Suprapubic skin (tissue), 4 donors: Measurements from ENCODE around the gene COQ10A. TPM values are rescaled to one million over a fixed set of nuclear protein-coding genes. Genes with fewer than 3 reads are reported as not detected.

Experiments used
- DNase-seq, 2 donors: peaks; one replicate each; pipeline ENCODE4 v3.0.0-alpha.2; 2019; ENCODE audit warnings: low spot score in 2 of 2
- H3K27ac ChIP-seq: fragments of 200-600 bp; sonication (generic); one replicate; pipeline ENCODE4 v1.5.1; 2019
- H3K27me3 ChIP-seq: fragments of 200-600 bp; sonication (generic); one replicate; pipeline ENCODE4 v1.5.1; 2019
- H3K36me3 ChIP-seq: fragments of 200-600 bp; sonication (generic); one replicate; pipeline ENCODE4 v1.5.1; 2019
- H3K4me1 ChIP-seq: fragments of 200-600 bp; sonication (generic); one replicate; pipeline ENCODE4 v1.5.1; 2019
- H3K4me3 ChIP-seq: fragments of 200-600 bp; sonication (generic); one replicate; pipeline ENCODE4 v1.5.1; 2019; ENCODE audit warnings: mild to moderate bottlenecking
- H3K9me3 ChIP-seq: fragments of 200-600 bp; sonication (generic); one replicate; pipeline ENCODE4 v1.5.1; 2019
- CTCF ChIP-seq, 2 donors: fragments of 200-600 bp in 1 of 2; fragments of 450-650 bp in 1 of 2; sonication (generic) in 1 of 2; IDR thresholded peaks; one replicate each; pipeline ENCODE4 v1.5.1; 2016 to 2019; ENCODE audit warnings: antibody characterized with exemption in 2 of 2, mild to moderate bottlenecking in 1 of 2, moderate library complexity in 1 of 2
- EP300 ChIP-seq: sonication (generic); formaldehyde crosslinking; IDR thresholded peaks from one replicate; pipeline ENCODE4 v1.6.1; 2017; ENCODE audit warnings: antibody characterized with exemption
- POLR2A ChIP-seq, 2 donors: fragments of 450-650 bp; IDR thresholded peaks; one replicate each; pipeline ENCODE4 v1.6.1; 2017; ENCODE audit warnings: antibody characterized with exemption in 2 of 2, mild to moderate bottlenecking in 2 of 2, moderate library complexity in 2 of 2
- POLR2AphosphoS5 ChIP-seq, 3 donors: sonication (generic); formaldehyde crosslinking; IDR thresholded peaks; one replicate each; pipeline ENCODE4 v1.6.1; 2017; ENCODE audit warnings: antibody characterized with exemption in 3 of 3
- WGBS: methylation state at CpG from one replicate; pipeline ENCODE4 v1.1.5; 2018; 5-methylcytosine and 5-hydroxymethylcytosine counted together
- total RNA-seq, 4 donors: library from RNA; depleted of rRNA; stranded (reverse); fragments of >200 nt; gene quantifications; one replicate each; pipeline ENCODE4 v1.1.0, GENCODE V29; 2016

The COQ10A gene
- total RNA-seq, 4 donors from 2014 or later, result 3.4 to 17.0 (median 7.6) TPM

GRCh38 chr12:56255671-56256070, 11.1 kb upstream of the COQ10A start:
- TF ChIP-seq CTCF (IDR thresholded peaks at IDR 0.05) (no peak), POLR2AphosphoS5 (IDR thresholded peaks at IDR 0.05) (no peak), EP300 (no peak), POLR2A (IDR thresholded peaks at IDR 0.05) (no peak)

GRCh38 chr12:56256326-56256960, 10.3 kb upstream of the COQ10A start:
- H3K9me3 ChIP-seq, result no peaks in the 10 kb centered on the region
- WGBS, result 47% methylated on average over 3 of the region's 4 CpGs
- DNase-seq, result no peak
- no peak for TF ChIP-seq POLR2A (IDR thresholded peaks at IDR 0.05)
- TF ChIP-seq EP300, result no peak
- TF ChIP-seq POLR2AphosphoS5 (IDR thresholded peaks at IDR 0.05), result no peak
- TF ChIP-seq CTCF (IDR thresholded peaks at IDR 0.05), result no peak
- peak overlapping the region; percentile 79 for H3K4me3 ChIP-seq
- H3K27me3 ChIP-seq, result no peaks in the 10 kb centered on the region
- peaks cover 47% of the 10 kb centered on the region for H3K36me3 ChIP-seq
- peaks cover 29% of the 10 kb centered on the region for H3K4me1 ChIP-seq
- H3K27ac ChIP-seq, result no peak overlapping the region

More at GRCh38 chr12:56255671-56256070, 11.1 kb upstream of the COQ10A start:
- H3K9me3 ChIP-seq, result no peaks in the 10 kb centered on the region
- peaks cover 55% of the 10 kb centered on the region for H3K36me3 ChIP-seq
- 74% methylated on average over 7 of the region's 7 CpGs for WGBS
- no peak for DNase-seq
- H3K4me3 ChIP-seq, result no peak overlapping the region
- no peak overlapping the region for H3K27ac ChIP-seq
- peaks cover 28% of the 10 kb centered on the region for H3K4me1 ChIP-seq
- no peaks in the 10 kb centered on the region for H3K27me3 ChIP-seq

GRCh38 chr12:56257071-56257470, 9.7 kb upstream of the COQ10A start:
- no peak for DNase-seq
- Histone ChIP-seq H3K36me3 (peaks cover 41% of the 10 kb centered on the region), H3K4me1 (peaks cover 31% of the 10 kb centered on the region), H3K27ac (no peak overlapping the region), H3K27me3 (no peaks in the 10 kb centered on the region), H3K4me3 (peak overlapping the region; percentile 79), H3K9me3 (no peaks in the 10 kb centered on the region)
- TF ChIP-seq POLR2AphosphoS5 (IDR thresholded peaks at IDR 0.05), result no peak
- TF ChIP-seq POLR2A (IDR thresholded peaks at IDR 0.05), result no peak
- no peak for TF ChIP-seq EP300
- no peak for TF ChIP-seq CTCF (IDR thresholded peaks at IDR 0.05)
- 38% methylated on average over 8 of the region's 8 CpGs for WGBS

GRCh38 chr12:56257491-56258067, 9.2 kb upstream of the COQ10A start:
- Histone ChIP-seq H3K4me3 (peak overlapping the region; percentile 79), H3K36me3 (peaks cover 36% of the 10 kb centered on the region), H3K27me3 (no peaks in the 10 kb centered on the region), H3K4me1 (peaks cover 31% of the 10 kb centered on the region), H3K27ac (peak overlapping the region; percentile 83), H3K9me3 (no peaks in the 10 kb centered on the region)
- WGBS, result 5% methylated on average over 4 of the region's 27 CpGs
- no peak for DNase-seq
- TF ChIP-seq CTCF (IDR thresholded peaks at IDR 0.05) (no peak), POLR2A (IDR thresholded peaks at IDR 0.05) (no peak)

- Histone ChIP-seq H3K9me3 (no peaks in the 10 kb centered on the region), H3K4me3 (peak within 1 kb of the TSS; percentile 79), H3K27me3 (no peaks in the 10 kb centered on the region), H3K27ac (peak within 1 kb of the TSS; percentile 83), H3K36me3 (peaks cover 29% of the 10 kb centered on the region), H3K4me1 (peaks cover 31% of the 10 kb centered on the region)
- TF ChIP-seq EP300 (no peak), CTCF (IDR thresholded peaks at IDR 0.05) (peak; percentile 77 to 90), POLR2A (IDR thresholded peaks at IDR 0.05) (peak in 1 of 2 donors; percentile 11), POLR2AphosphoS5 (IDR thresholded peaks at IDR 0.05) (peak in 1 of 3 donors; percentile 51)
- WGBS, result under 1% methylated on average over 20 of the region's 78 CpGs
- DNase-seq, result peak in 1 of 2 donors; percentile 83
Measured at GRCh38 chr12:56258068-56258819, 8.5 kb upstream of the COQ10A start, which contains the start of gene ANKRD52. ANKRD52 (minus strand) TSS chr12:56258384; CDS start chr12:56258269, 115 bp downstream.
